Esophagus (tissue), 2 donors: Measurements from ENCODE around the gene PCID2. TPM values are rescaled to one million over a fixed set of nuclear protein-coding genes. Genes with fewer than 3 reads are reported as not detected.

Source experiments
- H3K27ac ChIP-seq, 2 donors: one replicate each; pipeline ENCODE4 v1.5.1; 2013; ENCODE audit warnings: low read depth in 2 of 2, mild to moderate bottlenecking in 2 of 2, inconsistent platforms in 1 of 2, low read length in 1 of 2, moderate library complexity in 1 of 2
- H3K27me3 ChIP-seq, 2 donors: one replicate each; pipeline ENCODE4 v1.6.1; 2013; ENCODE audit warnings: low read length in 2 of 2, control low read depth in 1 of 2, mild to moderate bottlenecking in 1 of 2; ENCODE audit not compliant: insufficient read depth in 2 of 2, control insufficient read depth in 1 of 2
- H3K36me3 ChIP-seq, 2 donors: one replicate each; pipeline ENCODE4 v1.6.1; 2013; ENCODE audit warnings: low read length in 1 of 2; ENCODE audit not compliant: control insufficient read depth in 2 of 2, insufficient read depth in 2 of 2
- H3K4me1 ChIP-seq, 2 donors: one replicate each; pipeline ENCODE4 v1.6.1; 2013; ENCODE audit warnings: low read length in 1 of 2; ENCODE audit not compliant: control insufficient read depth in 2 of 2, insufficient read depth in 2 of 2
- H3K4me3 ChIP-seq, 2 donors: one replicate each; pipeline ENCODE4 v1.5.1; 2013; ENCODE audit warnings: low read length in 2 of 2, mild to moderate bottlenecking in 2 of 2, low read depth in 1 of 2, moderate library complexity in 1 of 2
- H3K9me3 ChIP-seq, 2 donors: one replicate each; pipeline ENCODE4 v1.6.1; 2013; ENCODE audit warnings: mild to moderate bottlenecking in 2 of 2, low read depth in 1 of 2, low read length in 1 of 2, moderate library complexity in 1 of 2; ENCODE audit not compliant: control insufficient read depth in 2 of 2, insufficient read depth in 1 of 2
- WGBS, 2 donors: extraction: QIAGEN DNeasy Blood & Tissue Kit; methylation state at CpG; one replicate each; pipeline ENCODE4 v1.1.7; 2013; 5-methylcytosine and 5-hydroxymethylcytosine counted together
- polyA plus RNA-seq, 2 donors: library from polyadenylated mRNA; stranded (reverse); fragments of 200-250 nt; gene quantifications; one replicate each; pipeline ENCODE4 v1.2.3, GENCODE V29; 2013
- donor health status: healthy with polysubstance abuse.
- donor health status: Bipolar disorder and iron deficiency.

Gene PCID2
- polyA plus RNA-seq, 2 donors = 17.8 to 20.7 TPM

GRCh38 chr13:113161433-113161832, 47.0 kb downstream of the PCID2 start:
- Histone ChIP-seq H3K4me1 (peaks cover 0 to 3% of the 10 kb centered on the region in 2 donors), H3K27me3 (no peaks in the 10 kb centered on the region), H3K27ac (no peak overlapping the region), H3K9me3 (peaks cover 0 to 2% of the 10 kb centered on the region in 2 donors), H3K36me3 (no peaks in the 10 kb centered on the region), H3K4me3 (no peak overlapping the region)
- 35 to 59% methylated on average over 14 to 16 of the region's 16 CpGs for WGBS, 2 donors

- Histone ChIP-seq H3K9me3 (peaks cover 0 to 2% of the 10 kb centered on the region in 2 donors), H3K27ac (no peak overlapping the region), H3K4me1 (peaks cover 0 to 3% of the 10 kb centered on the region in 2 donors), H3K4me3 (no peak overlapping the region), H3K27me3 (no peaks in the 10 kb centered on the region), H3K36me3 (no peaks in the 10 kb centered on the region)
- 71 to 73% methylated on average over 12 of the region's 12 CpGs for WGBS, 2 donors
Observed at GRCh38 chr13:113160983-113161382, 47.5 kb downstream of the PCID2 start.

- no peak overlapping the region for H3K4me3 ChIP-seq
- WGBS, 2 donors = 86 to 87% methylated on average over 20 of the region's 20 CpGs
Observed at GRCh38 chr13:113159701-113160100, 48.8 kb downstream of the PCID2 start.

GRCh38 chr13:113158946-113159345, 49.5 kb downstream of the PCID2 start:
- Histone ChIP-seq H3K27me3 (no peaks in the 10 kb centered on the region), H3K4me3 (no peak overlapping the region), H3K4me1 (peaks cover 0 to 3% of the 10 kb centered on the region in 2 donors), H3K27ac (no peak overlapping the region), H3K36me3 (no peaks in the 10 kb centered on the region), H3K9me3 (peaks cover 0 to 2% of the 10 kb centered on the region in 2 donors)
- 76 to 77% methylated on average over 6 to 7 of the region's 7 CpGs for WGBS, 2 donors

More at GRCh38 chr13:113159701-113160100, 48.8 kb downstream of the PCID2 start:
- peaks cover 0 to 3% of the 10 kb centered on the region in 2 donors for H3K4me1 ChIP-seq
- peaks cover 0 to 2% of the 10 kb centered on the region in 2 donors for H3K9me3 ChIP-seq
- no peaks in the 10 kb centered on the region for H3K27me3 ChIP-seq
- no peak overlapping the region for H3K27ac ChIP-seq
- no peaks in the 10 kb centered on the region for H3K36me3 ChIP-seq

- H3K4me3 ChIP-seq = no peak within 1 kb of the TSS
- WGBS, 2 donors = 50 to 57% methylated on average over 16 of the region's 16 CpGs
- H3K36me3 ChIP-seq = no peaks in the 10 kb centered on the region
- H3K27ac ChIP-seq = no peak within 1 kb of the TSS
- H3K9me3 ChIP-seq = peaks cover 0 to 2% of the 10 kb centered on the region in 2 donors
- H3K4me1 ChIP-seq = peaks cover 3 to 4% of the 10 kb centered on the region in 2 donors
- no peaks in the 10 kb centered on the region for H3K27me3 ChIP-seq
Observed at GRCh38 chr13:113157929-113158747, 50.3 kb downstream of the PCID2 start, which contains the start of gene PROZ. TSS of gene PROZ (plus strand) at chr13:113158648. CDS start at chr13:113158661, 13 bp downstream.

GRCh38 chr13:113157206-113157928, 51.1 kb downstream of the PCID2 start:
- H3K4me1 ChIP-seq = peaks cover 0 to 8% of the 10 kb centered on the region in 2 donors
- H3K27me3 ChIP-seq = no peaks in the 10 kb centered on the region
- no peaks in the 10 kb centered on the region for H3K36me3 ChIP-seq
- no peaks in the 10 kb centered on the region for H3K9me3 ChIP-seq
- H3K4me3 ChIP-seq = no peak overlapping the region
- H3K27ac ChIP-seq = no peak overlapping the region
- 71 to 72% methylated on average over 12 of the region's 12 CpGs for WGBS, 2 donors

- H3K4me1 ChIP-seq = peaks cover 0 to 8% of the 10 kb centered on the region in 2 donors
- no peaks in the 10 kb centered on the region for H3K9me3 ChIP-seq
- H3K4me3 ChIP-seq = no peak overlapping the region
- no peaks in the 10 kb centered on the region for H3K27me3 ChIP-seq
- no peak overlapping the region for H3K27ac ChIP-seq
- no peaks in the 10 kb centered on the region for H3K36me3 ChIP-seq
- 89 to 90% methylated on average over 9 of the region's 9 CpGs for WGBS, 2 donors
Observed at GRCh38 chr13:113155982-113156655, 52.4 kb downstream of the PCID2 start.

- 91 to 92% methylated on average over 3 of the region's 3 CpGs for WGBS, 2 donors
- H3K36me3 ChIP-seq = no peaks in the 10 kb centered on the region
- H3K4me3 ChIP-seq = no peak overlapping the region
- no peak overlapping the region for H3K27ac ChIP-seq
- H3K4me1 ChIP-seq = peaks cover 0 to 8% of the 10 kb centered on the region in 2 donors
- no peaks in the 10 kb centered on the region for H3K27me3 ChIP-seq
- no peaks in the 10 kb centered on the region for H3K9me3 ChIP-seq
Observed at GRCh38 chr13:113155201-113155600, 53.3 kb downstream of the PCID2 start.
